GM11168 (cell line): Measurements from ENCODE around the gene ELOVL3.
"Not testable (repeated sequence)": the region's sequence is repeated elsewhere in the genome, so short reads cannot be mapped to it uniquely, and the experiment has no call there.

Experiments used
- in situ Hi-C: fragments of 300-500 bp; cut with MboI; formaldehyde crosslinking; loops from one replicate; pipeline ENCODE4 v1.12.0; 2022; ENCODE audit warnings: low sequenced_read_pairs; ENCODE audit not compliant: unreplicated experiment

ELOVL3 gene

GRCh38 chr10:102246261-102246660, 20.2 kb downstream of the ELOVL3 start:
- in situ Hi-C loops, result no loop called here

- in situ Hi-C loops, result no loop called here
These were observed 21.6 kb downstream of the ELOVL3 start for GRCh38 chr10:102247734-102248133.

- in situ Hi-C loops, result not testable (repeated sequence)
These were observed 26.4 kb downstream of the ELOVL3 start for GRCh38 chr10:102252508-102252907.

- in situ Hi-C loops, result no loop called here
These were observed 28.3 kb downstream of the ELOVL3 start for GRCh38 chr10:102254426-102254825.

- in situ Hi-C loops, result no loop called here
These were observed 29.3 kb downstream of the ELOVL3 start for GRCh38 chr10:102255404-102255803.

GRCh38 chr10:102261196-102261595, 35.1 kb downstream of the ELOVL3 start:
- in situ Hi-C loops, result no loop called here

GRCh38 chr10:102261842-102262241, 35.7 kb downstream of the ELOVL3 start:
- in situ Hi-C loops, result no loop called here

- in situ Hi-C loops, result no loop called here
These were observed 36.8 kb downstream of the ELOVL3 start for GRCh38 chr10:102262744-102263370.

GRCh38 chr10:102264371-102264770, 38.3 kb downstream of the ELOVL3 start:
- in situ Hi-C loops, result no loop called here

GRCh38 chr10:102266670-102267069, 40.6 kb downstream of the ELOVL3 start:
- in situ Hi-C loops, result no loop called here

GRCh38 chr10:102267748-102268147, 41.6 kb downstream of the ELOVL3 start:
- in situ Hi-C loops, result no loop called here

GRCh38 chr10:102268375-102268888, 42.3 kb downstream of the ELOVL3 start:
- in situ Hi-C loops, result no loop called here

GRCh38 chr10:102269017-102269416, 42.9 kb downstream of the ELOVL3 start:
- in situ Hi-C loops, result no loop called here

GRCh38 chr10:102274062-102274461, 48.0 kb downstream of the ELOVL3 start:
- in situ Hi-C loops, result no loop called here

GRCh38 chr10:102275343-102275742, 49.2 kb downstream of the ELOVL3 start:
- in situ Hi-C loops, result no loop called here

- in situ Hi-C loops, result no loop called here
These were observed 53.0 kb downstream of the ELOVL3 start for GRCh38 chr10:102279104-102279503.
